Large intestine (tissue), 3 donors: ENCODE results near the gene ALDH2. TPM values are rescaled to one million over a fixed set of nuclear protein-coding genes. Genes with fewer than 3 reads are reported as not detected.
"Not testable (repeated sequence)": the region's sequence is repeated elsewhere in the genome, so short reads cannot be mapped to it uniquely, and the experiment has no call there.

Source experiments
- DNase-seq, 2 donors: peaks; one replicate each; pipeline versions ENCODE4 v3.0.0 to v3.0.0-alpha.2; 2013
- H3K27ac ChIP-seq: one replicate; pipeline ENCODE4 v1.5.1; 2013; ENCODE audit warnings: low read length
- H3K27me3 ChIP-seq: 2 replicates; pipeline ENCODE4 v1.6.1; 2013; ENCODE audit warnings: low read length; ENCODE audit not compliant: control insufficient read depth, insufficient read depth
- H3K36me3 ChIP-seq: 2 replicates; pipeline ENCODE4 v1.6.1; 2013; ENCODE audit warnings: low read length; ENCODE audit not compliant: control insufficient read depth, insufficient read depth
- H3K4me1 ChIP-seq: one replicate; pipeline ENCODE4 v1.6.1; 2013; ENCODE audit warnings: low read length; ENCODE audit not compliant: control insufficient read depth, insufficient read depth
- H3K4me3 ChIP-seq: one replicate; pipeline ENCODE4 v1.5.1; 2013; ENCODE audit warnings: low read length
- H3K9me3 ChIP-seq: one replicate; pipeline ENCODE4 v1.6.1; 2013; ENCODE audit warnings: mild to moderate bottlenecking, low read depth, low read length, moderate library complexity; ENCODE audit not compliant: control insufficient read depth
- WGBS: methylation state at CpG from one replicate; pipeline ENCODE4 v1.1.5; 2013; ENCODE audit warnings: low lambda C conversion rate; ENCODE audit not compliant: insufficient coverage; 5-methylcytosine and 5-hydroxymethylcytosine counted together
- polyA plus RNA-seq: library from polyadenylated mRNA; unstranded; fragments of 120-200 nt; gene quantifications from one replicate; pipeline ENCODE4 v1.2.1, GENCODE V29; 2013

ALDH2 gene
- polyA plus RNA-seq, 1 donor, result 100 TPM

DNA sequence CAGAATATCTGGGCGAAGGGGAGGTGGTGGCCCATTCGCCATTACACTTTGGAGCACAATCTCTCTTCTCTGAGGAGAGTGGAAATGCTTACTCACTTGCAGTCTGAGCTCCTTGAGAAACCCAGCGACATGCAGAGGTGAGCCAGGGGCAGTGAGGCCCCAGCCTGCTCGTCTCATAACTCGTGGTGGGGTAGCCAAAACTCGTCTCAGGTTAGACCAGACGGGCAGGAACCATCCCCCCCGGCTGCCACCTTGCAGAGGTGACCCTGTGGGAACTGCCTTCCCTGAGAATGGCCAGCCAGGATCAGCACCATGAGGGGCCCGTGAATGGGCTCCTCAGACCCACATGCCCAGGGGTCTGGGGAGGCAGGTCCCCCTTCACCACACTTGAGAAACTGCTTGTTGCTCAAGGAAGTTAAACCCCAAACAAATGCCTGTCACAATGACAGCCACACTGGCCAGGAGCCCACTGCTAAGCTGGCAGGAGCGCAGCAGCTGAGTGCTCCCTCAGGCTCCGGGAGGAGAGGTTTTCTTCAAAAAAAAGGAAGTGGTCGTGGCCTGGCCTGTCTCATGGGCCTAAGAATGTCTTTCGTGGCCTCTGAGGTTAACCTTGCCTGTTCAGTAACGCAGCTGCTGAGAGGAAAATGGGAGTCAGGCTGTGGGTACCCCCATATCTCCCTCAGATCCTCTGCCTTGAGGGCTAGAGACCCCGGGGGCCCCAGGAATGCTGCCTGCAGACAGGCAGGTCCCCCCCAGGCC is 9.2 kb upstream of the ALDH2 start:
- H3K27me3 ChIP-seq, result no peaks in the 10 kb centered on the region
- no peaks in the 10 kb centered on the region for H3K4me1 ChIP-seq
- peaks cover 40% of the 10 kb centered on the region for H3K36me3 ChIP-seq
- no peak overlapping the region for H3K27ac ChIP-seq
- DNase-seq, result no peak
- H3K9me3 ChIP-seq, result no peaks in the 10 kb centered on the region
- whole genome bisulfite sequencing, result no CpG with 5 or more reads among the region's 15 CpGs
- H3K4me3 ChIP-seq, result no peak overlapping the region

DNA sequence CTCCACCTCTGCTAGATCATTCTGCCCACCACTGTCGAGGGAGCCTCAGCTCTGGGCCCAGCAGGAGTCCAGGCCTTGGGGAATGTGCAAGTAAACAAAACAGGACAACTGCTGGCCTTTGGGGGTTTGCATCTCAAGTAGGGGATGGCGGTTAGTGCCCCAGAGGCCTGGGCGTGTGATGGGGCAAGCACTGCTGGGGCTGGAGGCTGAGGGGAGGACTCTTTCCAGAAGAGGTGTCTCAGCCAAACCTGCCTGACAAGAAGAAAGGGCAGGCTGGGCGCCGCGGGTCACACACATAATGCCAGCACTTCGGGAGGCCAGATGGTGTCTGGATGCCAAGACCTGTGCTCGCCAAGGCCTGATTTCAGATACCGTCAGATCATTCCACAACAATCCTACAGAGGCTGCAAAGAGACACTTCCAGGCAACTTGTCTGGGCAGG is 8.6 kb upstream of the ALDH2 start:
- no peaks in the 10 kb centered on the region for H3K4me1 ChIP-seq
- DNase-seq, result no peak
- no peaks in the 10 kb centered on the region for H3K9me3 ChIP-seq
- H3K27me3 ChIP-seq, result no peaks in the 10 kb centered on the region
- H3K36me3 ChIP-seq, result peaks cover 40% of the 10 kb centered on the region
- H3K4me3 ChIP-seq, result no peak overlapping the region
- no CpG with 5 or more reads among the region's 9 CpGs for WGBS
- H3K27ac ChIP-seq, result no peak overlapping the region

DNA sequence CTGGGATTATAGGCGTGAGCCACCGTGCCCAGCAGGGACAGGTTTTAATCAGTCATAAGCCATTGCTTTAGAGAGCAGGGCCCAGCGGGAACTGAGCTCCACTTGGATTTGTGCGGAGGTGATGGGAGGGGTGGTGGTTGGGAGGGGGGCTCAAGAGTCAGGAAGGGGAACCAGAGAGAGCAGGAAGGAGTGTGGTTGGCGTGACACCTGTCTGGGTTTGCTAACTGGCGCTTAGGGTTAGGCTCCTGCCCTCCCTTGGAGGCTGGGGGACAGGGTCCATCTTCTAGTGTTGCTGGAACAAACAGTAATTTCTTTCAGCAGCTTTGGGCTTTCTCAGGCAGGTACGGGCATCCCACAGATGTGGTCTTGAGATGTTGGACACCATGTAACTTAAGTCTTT is 7.5 kb upstream of the ALDH2 start:
- H3K4me1 ChIP-seq, result no peaks in the 10 kb centered on the region
- H3K9me3 ChIP-seq, result no peaks in the 10 kb centered on the region
- no peak overlapping the region for H3K4me3 ChIP-seq
- no peak for DNase-seq
- peaks cover 31% of the 10 kb centered on the region for H3K36me3 ChIP-seq
- no peak overlapping the region for H3K27ac ChIP-seq
- WGBS, result 82% methylated on average over 2 of the region's 7 CpGs
- H3K27me3 ChIP-seq, result no peaks in the 10 kb centered on the region

DNA sequence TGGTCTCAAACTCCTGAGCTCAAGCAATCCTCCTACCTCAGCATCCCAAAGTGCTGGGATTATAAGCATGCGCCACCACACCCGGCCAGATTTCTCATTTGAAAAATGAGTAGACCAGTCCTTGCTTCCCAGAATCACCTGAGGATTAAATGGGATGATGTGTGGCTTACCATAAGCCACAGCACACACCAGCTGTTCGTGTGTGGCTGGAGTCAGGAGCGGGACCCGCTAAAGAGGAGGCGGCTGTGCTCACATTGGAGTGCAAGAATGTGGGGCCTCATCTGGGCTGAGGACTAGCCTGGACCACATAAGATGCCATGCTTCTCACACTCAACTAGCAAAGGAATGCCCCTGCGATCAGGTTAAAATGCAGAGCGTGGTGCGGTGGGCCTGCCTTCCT is 6.7 kb upstream of the ALDH2 start:
- Histone ChIP-seq H3K36me3 (peaks cover 26% of the 10 kb centered on the region), H3K27me3 (no peaks in the 10 kb centered on the region), H3K9me3 (no peaks in the 10 kb centered on the region), H3K4me3 (no peak overlapping the region), H3K27ac (no peak overlapping the region), H3K4me1 (no peaks in the 10 kb centered on the region)
- no CpG with 5 or more reads among the region's 9 CpGs for WGBS
- DNase-seq, result no peak

DNA sequence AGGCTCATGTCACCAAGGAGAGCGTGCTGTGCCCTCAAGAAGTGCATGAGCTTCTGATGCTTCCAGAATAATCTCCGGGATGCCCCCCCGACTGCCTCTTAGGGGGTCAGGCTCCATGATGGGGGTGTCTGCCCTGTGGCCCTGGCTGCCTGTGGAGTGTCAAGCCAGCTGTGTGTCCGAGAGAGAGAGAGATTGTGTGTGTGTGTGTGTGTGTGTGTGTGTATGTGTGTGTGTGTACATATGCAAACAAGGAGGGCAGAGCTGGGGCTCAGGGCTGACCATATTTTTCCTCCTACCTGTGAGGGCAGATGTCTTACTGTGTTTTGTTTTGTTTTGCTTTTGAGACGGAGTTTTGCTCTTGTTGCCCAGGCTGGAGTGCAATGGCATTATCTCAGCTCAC is 5.6 kb upstream of the ALDH2 start:
- H3K9me3 ChIP-seq, result no peaks in the 10 kb centered on the region
- H3K36me3 ChIP-seq, result peaks cover 19% of the 10 kb centered on the region
- no peaks in the 10 kb centered on the region for H3K27me3 ChIP-seq
- no peaks in the 10 kb centered on the region for H3K4me1 ChIP-seq
- no peak overlapping the region for H3K27ac ChIP-seq
- no CpG with 5 or more reads among the region's 5 CpGs for WGBS
- no peak for DNase-seq
- no peak overlapping the region for H3K4me3 ChIP-seq

DNA sequence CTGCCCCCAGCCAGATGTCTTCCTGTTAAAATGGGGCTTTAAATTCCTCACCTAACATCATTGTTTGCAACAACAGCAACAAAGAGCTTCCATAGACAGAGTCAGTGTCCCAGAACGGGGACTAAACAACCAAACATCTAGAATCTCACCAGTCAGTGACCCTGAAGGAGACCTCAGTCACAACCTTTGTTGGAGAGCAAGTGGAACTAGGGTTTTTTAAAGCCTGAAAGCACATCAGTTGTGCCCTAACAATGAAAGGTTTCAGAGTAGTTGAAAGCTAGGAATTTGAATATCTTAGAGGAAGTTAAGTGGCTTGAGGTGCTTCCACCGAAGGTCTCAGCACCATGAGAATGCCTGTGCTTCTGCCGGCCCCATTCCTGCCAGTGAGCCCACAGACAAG is 5.0 kb upstream of the ALDH2 start:
- Histone ChIP-seq H3K27me3 (no peaks in the 10 kb centered on the region), H3K4me1 (no peaks in the 10 kb centered on the region), H3K27ac (no peak overlapping the region), H3K36me3 (peaks cover 13% of the 10 kb centered on the region), H3K9me3 (no peaks in the 10 kb centered on the region), H3K4me3 (no peak overlapping the region)
- WGBS, result no CpG with 5 or more reads among the region's 3 CpGs
- no peak for DNase-seq

DNA sequence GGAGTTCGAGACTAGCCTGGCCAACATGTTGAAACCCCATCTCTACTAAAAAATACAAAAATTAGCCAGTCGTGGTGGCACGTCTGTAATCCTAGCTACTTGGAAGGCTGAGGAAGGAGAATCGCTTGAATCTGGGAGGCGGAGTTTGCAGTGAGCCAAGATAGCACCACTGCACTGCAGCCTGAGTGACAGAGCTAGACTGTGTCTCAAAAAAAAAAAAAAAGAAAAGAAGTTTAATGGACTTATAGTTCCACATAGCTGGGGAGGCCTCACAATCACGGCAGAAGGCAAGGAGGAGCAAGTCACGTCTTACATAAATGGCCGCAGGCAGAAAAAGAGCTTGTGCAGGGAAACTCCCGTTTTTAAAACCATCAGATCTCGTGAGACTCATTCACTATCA is 3.2 kb upstream of the ALDH2 start:
- DNase-seq, H3K36me3 ChIP-seq, H3K9me3 ChIP-seq, H3K4me1 ChIP-seq, H3K27ac ChIP-seq, H3K4me3 ChIP-seq, H3K27me3 ChIP-seq: not testable (repeated sequence)
- WGBS, result 93% methylated on average over 3 of the region's 10 CpGs

DNA sequence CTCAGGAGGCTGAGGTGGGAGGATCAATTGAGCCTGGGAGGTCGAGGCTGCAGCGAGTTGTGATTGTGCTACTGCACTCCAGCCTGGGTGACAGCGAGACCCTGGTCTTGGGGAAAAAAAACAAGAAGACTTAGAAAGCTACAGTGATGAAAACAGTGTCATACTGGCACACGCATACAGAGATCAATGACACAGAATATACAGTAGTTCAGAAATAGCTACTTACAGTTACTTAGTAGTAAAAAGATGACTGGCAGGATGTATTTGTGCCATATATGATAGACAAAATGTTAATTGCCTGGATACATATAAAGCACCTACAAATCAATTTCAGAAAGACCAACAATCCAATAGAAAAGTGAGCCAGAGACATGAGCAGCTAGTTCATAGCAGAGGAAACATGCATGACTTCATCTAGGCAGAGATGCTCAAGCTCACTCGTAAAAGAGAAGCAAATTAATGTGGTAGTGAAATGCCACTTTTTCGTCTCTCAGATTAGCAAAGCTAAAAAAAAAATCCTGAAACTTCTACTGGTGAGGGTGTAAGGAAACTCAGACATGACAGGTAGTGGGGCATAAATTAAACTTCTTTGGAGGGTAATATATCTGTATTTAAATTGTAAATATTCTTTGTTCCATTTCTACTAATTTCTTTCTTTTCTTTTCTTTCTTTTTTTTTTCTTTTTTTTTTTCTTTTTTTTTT is 2.5 kb upstream of the ALDH2 start:
- no peak overlapping the region for H3K27ac ChIP-seq

DNA sequence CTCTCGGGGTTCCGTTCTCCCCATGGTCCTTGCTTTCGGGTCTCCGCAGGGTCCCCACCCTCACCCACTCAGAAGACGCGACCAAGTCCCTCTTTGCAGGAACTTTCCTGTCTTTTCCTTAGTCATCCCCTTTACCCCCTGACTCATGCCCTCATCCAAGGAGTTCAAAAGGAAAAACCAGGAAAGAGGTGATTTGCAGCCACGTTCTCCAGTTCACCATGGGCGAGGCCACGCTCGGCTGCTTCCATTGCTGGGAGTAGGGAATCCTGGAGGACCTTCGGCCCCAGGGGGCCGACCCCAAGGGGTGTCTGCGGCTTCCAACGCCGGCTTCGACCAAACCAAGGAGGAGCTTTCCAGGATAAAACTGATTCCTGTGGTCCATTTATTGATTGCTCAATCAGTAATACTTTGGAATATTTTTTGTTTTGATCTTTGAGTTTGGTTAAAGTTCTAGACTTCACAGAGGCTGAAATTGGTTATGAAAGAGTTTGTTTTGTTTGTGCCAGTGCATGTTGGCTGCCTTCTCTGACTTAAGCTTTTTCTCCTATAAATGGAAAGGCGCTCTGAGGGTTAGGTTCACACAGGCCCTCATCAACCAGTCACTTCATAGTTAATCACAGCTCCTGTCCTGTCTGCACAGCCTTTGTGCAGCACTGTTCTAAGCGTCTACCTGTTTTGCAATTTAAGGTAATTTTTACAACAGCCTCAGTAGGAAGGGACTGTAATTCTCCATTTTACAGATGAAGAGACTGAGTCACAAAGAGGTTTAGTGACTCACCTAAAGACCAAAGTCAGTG is 827 bp downstream of the ALDH2 start:
- H3K27ac ChIP-seq, result peak overlapping the region; percentile 80
- no peaks in the 10 kb centered on the region for H3K27me3 ChIP-seq
- H3K4me3 ChIP-seq, result peak overlapping the region; percentile 76
- H3K9me3 ChIP-seq, result no peaks in the 10 kb centered on the region
- DNase-seq, result peak; percentile 57 to 77
- no peaks in the 10 kb centered on the region for H3K36me3 ChIP-seq
- peaks cover 18% of the 10 kb centered on the region for H3K4me1 ChIP-seq
- no CpG with 5 or more reads among the region's 18 CpGs for WGBS

More for the DNA sequence above, 2.5 kb upstream of the ALDH2 start:
- WGBS, result 67% methylated on average over 2 of the region's 6 CpGs
- Histone ChIP-seq H3K4me1 (peaks cover 15% of the 10 kb centered on the region), H3K9me3 (no peaks in the 10 kb centered on the region), H3K27me3 (no peaks in the 10 kb centered on the region), H3K4me3 (no peak overlapping the region), H3K36me3 (no peaks in the 10 kb centered on the region)
- no peak for DNase-seq

DNA sequence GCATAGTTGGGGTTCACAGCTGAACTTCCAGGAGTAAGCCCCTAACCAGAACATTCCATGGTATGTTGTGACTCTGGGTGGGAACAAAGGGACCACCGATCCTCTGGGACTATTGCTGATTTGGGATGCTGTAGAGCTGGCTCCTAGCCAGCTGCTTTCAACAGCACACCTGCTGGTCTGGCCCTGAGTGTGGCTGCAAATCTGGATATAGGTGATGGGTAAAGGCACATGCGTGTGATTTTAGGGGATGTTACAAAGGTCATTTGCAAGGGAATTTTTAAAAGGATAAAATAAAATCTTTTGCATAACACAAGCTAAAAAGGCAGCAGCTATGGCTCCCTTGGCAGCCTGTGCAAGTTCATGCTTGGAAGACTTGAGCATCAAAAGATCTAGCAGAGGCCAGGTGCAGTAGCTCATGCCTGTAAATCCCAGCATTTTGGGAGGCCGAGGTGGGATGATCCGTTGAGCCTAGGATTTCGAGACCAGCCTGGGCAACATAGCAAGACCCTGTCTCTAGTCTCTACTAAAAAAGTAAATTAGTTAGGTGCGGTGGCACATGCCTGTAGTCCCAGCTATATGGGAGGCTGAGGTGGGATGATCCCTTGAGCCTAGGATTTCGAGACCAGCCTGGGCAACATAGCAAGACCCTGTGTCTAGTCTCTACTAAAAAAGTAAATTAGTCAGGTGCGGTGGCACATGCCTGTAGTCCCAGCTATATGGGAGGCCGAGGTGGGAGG is 1.6 kb downstream of the ALDH2 start:
- peaks cover 26% of the 10 kb centered on the region for H3K4me1 ChIP-seq

More for the DNA sequence above, 1.6 kb downstream of the ALDH2 start:
- Histone ChIP-seq H3K4me3 (peak overlapping the region; percentile 76), H3K27me3 (no peaks in the 10 kb centered on the region), H3K27ac (peak overlapping the region; percentile 80), H3K36me3 (no peaks in the 10 kb centered on the region), H3K9me3 (no peaks in the 10 kb centered on the region)
- no CpG with 5 or more reads among the region's 9 CpGs for WGBS
- no peak for DNase-seq
